A549 (cell line): ENCODE measurements around the gene FAM120C. TPM values are rescaled to one million over a fixed set of nuclear protein-coding genes. Genes with fewer than 3 reads are reported as not detected.

Experiments
- ATAC-seq, 2 experiments: fragments of 200-7000 bp in 1 of 2; fragments of >200 bp in 1 of 2; cut with Nextera tagmentation in 1 of 2; cut with Tn5 transposase in 1 of 2; 3 replicates each; pipeline versions ENCODE4 v1.8.0 to v1.9.1; 2018 to 2020; ENCODE audit warnings: mild to moderate bottlenecking in 1 of 2, moderate library complexity in 1 of 2
- CTCF ChIA-PET: fragments of 300-600 bp; sonication (Branson Sonifier 250); formaldehyde crosslinking; extraction: SDS; loops from one replicate; lab custom pipeline; 2021; ENCODE audit warnings: antibody characterized with exemption, inconsistent platforms; lab: Yijun Ruan, JAX
- POLR2A ChIA-PET: fragments of 350-600 bp; formaldehyde crosslinking; extraction: SDS; loops from one replicate; lab custom pipeline; 2021; ENCODE audit warnings: antibody characterized with exemption, inconsistent platforms; lab: Yijun Ruan, JAX
- DNase-seq, 2 experiments: peaks; one replicate each; pipeline versions ENCODE4 v3.0.0 to v3.0.0-alpha.2; 2011 to 2016; ENCODE audit warnings: low read depth in 1 of 2, low spot score in 1 of 2
- FAIRE-seq: peaks from 2 replicates; lab custom pipeline; 2011; peaks lifted over from hg19 to GRCh38; lab: Jason Lieb, UNC
- H3K27ac ChIP-seq, 2 experiments: fragments of >200 bp; sonication (Bioruptor Twin); formaldehyde crosslinking; 3 replicates each; pipeline ENCODE4 v1.5.1; 2016 to 2017
- H3K4me1 ChIP-seq: fragments of >200 bp; sonication (Bioruptor Twin); formaldehyde crosslinking; 3 replicates; pipeline ENCODE4 v1.6.1; 2016
- H3K4me2 ChIP-seq: fragments of >200 bp; sonication (Bioruptor Twin); formaldehyde crosslinking; 3 replicates; pipeline ENCODE4 v1.6.1; 2016
- H3K4me3 ChIP-seq: fragments of >200 bp; sonication (Bioruptor Twin); formaldehyde crosslinking; 3 replicates; pipeline ENCODE4 v1.5.1; 2016
- H3K9me3 ChIP-seq: fragments of >200 bp; sonication (Bioruptor Twin); formaldehyde crosslinking; 3 replicates; pipeline ENCODE4 v1.6.1; 2016
- ATOH8 ChIP-seq: fragments of 250-450 bp; sonication (Bioruptor Pico); IDR thresholded peaks from 2 replicates; pipeline ENCODE4 v1.5.0; 2020; ENCODE audit warnings: low read depth, mild to moderate bottlenecking, moderate library complexity
- CBX2 ChIP-seq: fragments of 200-600 bp; sonication (generic); IDR thresholded peaks from 2 replicates; pipeline ENCODE4 v1.6.1; 2016; ENCODE audit warnings: low read depth, mild to moderate bottlenecking, borderline replicate concordance
- CHD2 ChIP-seq: fragments of 150-350 bp; IDR thresholded peaks from 2 replicates; pipeline ENCODE4 v1.6.1; 2014; ENCODE audit warnings: low read length; ENCODE audit not compliant: partially characterized antibody
- EHF ChIP-seq: fragments of 250-450 bp; sonication (Bioruptor Pico); IDR thresholded peaks from 2 replicates; pipeline ENCODE4 v1.5.0; 2020; ENCODE audit warnings: mild to moderate bottlenecking
- FOSB ChIP-seq: fragments of 250-450 bp; sonication (Bioruptor Pico); IDR thresholded peaks from 2 replicates; pipeline ENCODE4 v1.5.0; 2020; ENCODE audit warnings: mild to moderate bottlenecking, moderate library complexity
- FOSL2 ChIP-seq, 2 experiments: fragments of 450-650 bp in 1 of 2; fragments of >200 bp in 1 of 2; sonication (Bioruptor Twin) in 1 of 2; formaldehyde crosslinking; IDR thresholded peaks; 2 replicates each; pipeline versions ENCODE4 v1.5.0 to v1.6.1; 2016 to 2020; ENCODE audit warnings: mild to moderate bottlenecking in 1 of 2, moderate library complexity in 1 of 2
- HEYL ChIP-seq: fragments of 250-450 bp; sonication (Bioruptor Pico); IDR thresholded peaks from 2 replicates; pipeline ENCODE4 v1.8.0; 2021; ENCODE audit warnings: mild to moderate bottlenecking, moderate library complexity
- HMGXB4 ChIP-seq: fragments of 250-450 bp; sonication (Bioruptor Pico); IDR thresholded peaks from 2 replicates; pipeline ENCODE4 v1.5.0; 2021; ENCODE audit warnings: mild to moderate bottlenecking, moderate library complexity, borderline replicate concordance
- HOXA7 ChIP-seq: fragments of 250-450 bp; sonication (Bioruptor Pico); IDR thresholded peaks from 2 replicates; pipeline ENCODE4 v1.5.0; 2020; ENCODE audit warnings: mild to moderate bottlenecking, moderate library complexity
- JUNB ChIP-seq: fragments of >200 bp; sonication (Bioruptor Twin); formaldehyde crosslinking; IDR thresholded peaks from 2 replicates; pipeline ENCODE4 v1.6.1; 2016
- KDM1A ChIP-seq: fragments of 200-600 bp; sonication (generic); IDR thresholded peaks from 2 replicates; pipeline ENCODE4 v1.6.1; 2016; ENCODE audit warnings: low read depth, mild to moderate bottlenecking
- MAZ ChIP-seq: fragments of 150-350 bp; IDR thresholded peaks from 2 replicates; pipeline ENCODE4 v1.6.1; 2014; ENCODE audit warnings: antibody characterized with exemption, low read depth, low read length, borderline replicate concordance
- MYC ChIP-seq: IDR thresholded peaks from 2 replicates; pipeline ENCODE4 v1.6.1; 2012; ENCODE audit warnings: mild to moderate bottlenecking, inconsistent platforms, low read length, improper control_type of control experiment, borderline replicate concordance
- NPAS2 ChIP-seq: fragments of 250-450 bp; sonication (Bioruptor Pico); IDR thresholded peaks from 2 replicates; pipeline ENCODE4 v1.8.0; 2022; ENCODE audit warnings: mild to moderate bottlenecking, moderate library complexity, borderline replicate concordance
- RAD21 ChIP-seq, 2 experiments: fragments of >200 bp in 1 of 2; sonication (Bioruptor Twin) in 1 of 2; formaldehyde crosslinking in 1 of 2; IDR thresholded peaks in 1 of 2; conservative IDR thresholded peaks in 1 of 2; 2 replicates in 1 of 2; 3 replicates in 1 of 2; pipeline ENCODE4 v1.6.1; 2012 to 2018; ENCODE audit warnings: inconsistent platforms in 1 of 2
- RARB ChIP-seq: fragments of 250-450 bp; sonication (Bioruptor Pico); IDR thresholded peaks from 2 replicates; pipeline ENCODE4 v1.8.0; 2021; ENCODE audit warnings: mild to moderate bottlenecking, moderate library complexity
- RFX5 ChIP-seq: fragments of 450-650 bp; IDR thresholded peaks from 2 replicates; pipeline ENCODE4 v1.7.1; 2014; ENCODE audit warnings: antibody characterized with exemption, mild to moderate bottlenecking, moderate library complexity
- RNF2 ChIP-seq: fragments of 200-600 bp; sonication (generic); IDR thresholded peaks from 2 replicates; pipeline ENCODE4 v1.6.1; 2016; ENCODE audit warnings: low read depth, mild to moderate bottlenecking, antibody characterized with exemption, moderate library complexity, borderline replicate concordance
- SMC3 ChIP-seq: fragments of >200 bp; sonication (Bioruptor Twin); formaldehyde crosslinking; IDR thresholded peaks from 3 replicates; pipeline ENCODE4 v1.6.1; 2018; ENCODE audit warnings: inconsistent platforms
- SREBF2 ChIP-seq: fragments of 450-650 bp; IDR thresholded peaks from 2 replicates; pipeline ENCODE4 v1.6.1; 2014; ENCODE audit warnings: mild to moderate bottlenecking, moderate library complexity
- TP53 ChIP-seq: fragments of 250-450 bp; sonication (Bioruptor Pico); IDR thresholded peaks from 2 replicates; pipeline ENCODE4 v1.5.0; 2021; ENCODE audit warnings: mild to moderate bottlenecking, moderate library complexity
- ZNF302 ChIP-seq: fragments of 250-450 bp; sonication (Bioruptor Pico); IDR thresholded peaks from 2 replicates; pipeline ENCODE4 v1.9.0; 2021; ENCODE audit warnings: inconsistent platforms, mild to moderate bottlenecking, moderate library complexity
- WGBS: methylation state at CpG from one replicate; pipeline ENCODE4 v1.1.6; 2017; ENCODE audit errors: missing lambda C conversion rate; 5-methylcytosine and 5-hydroxymethylcytosine counted together
- polyA plus RNA-seq, 4 experiments: library from polyadenylated mRNA; depleted of rRNA in 3 of 4; stranded (reverse); fragments of >200 nt; fragmentation: RNase III in 1 of 4; extraction: RNeasy Plus Mini Kit Qiagen cat#74134 plus additional on column Dnase treatment in 1 of 4; gene quantifications; 2 replicates in 3 of 4; 3 replicates in 1 of 4; pipeline ENCODE4 v1.2.3, GENCODE V29; 2011 to 2017
- TF ChIP-seq, protein P1 (sequence below): IDR thresholded peaks from 2 replicates; pipeline ENCODE4 v1.6.1; 2012
- TF ChIP-seq, protein P2 (sequence below): fragments of 200-600 bp; sonication (generic); IDR thresholded peaks from 2 replicates; pipeline ENCODE4 v1.6.1; 2016; ENCODE audit warnings: antibody characterized with exemption, mild to moderate bottlenecking, moderate library complexity
- TF ChIP-seq, protein P3 (sequence below): fragments of >200 bp; sonication (Bioruptor Twin); formaldehyde crosslinking; IDR thresholded peaks from 3 replicates; pipeline ENCODE4 v1.5.1; 2016
- TF ChIP-seq, protein P4 (sequence below): fragments of 450-650 bp; IDR thresholded peaks from 2 replicates; pipeline ENCODE4 v1.6.1; 2014; ENCODE audit warnings: antibody characterized with exemption
- TF ChIP-seq, protein P5 (sequence below): IDR thresholded peaks from 2 replicates; pipeline ENCODE4 v1.6.1; 2012; ENCODE audit warnings: low read depth, borderline replicate concordance

FAM120C gene
- polyA plus RNA-seq, 2 of the 4 experiments (the other 2 are of a cell fraction): 6.0 to 7.7 TPM

DNA sequence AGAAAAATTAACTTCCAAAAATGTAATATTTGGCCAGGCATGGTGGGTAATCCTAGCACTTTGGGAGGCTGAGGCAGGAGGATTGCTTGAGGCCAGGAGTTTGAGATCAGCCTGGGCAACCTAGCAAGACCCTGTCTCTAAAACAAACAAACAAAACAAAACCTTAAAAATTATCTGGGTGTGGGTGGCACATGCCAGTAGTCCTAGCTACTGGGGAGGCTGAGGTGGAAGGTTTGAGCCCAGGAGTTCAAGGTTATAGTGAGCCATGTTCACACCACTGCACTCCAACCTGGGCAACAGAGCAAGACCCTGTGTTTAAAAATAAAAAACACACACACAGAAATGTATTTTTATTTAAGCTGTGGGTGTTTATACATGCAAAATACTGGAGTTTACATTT, 12.0 kb downstream of the FAM120C start:
- DNase-seq (no peak), FAIRE-seq (no peak), ATAC-seq (no peak)
- Histone ChIP-seq H3K27ac (no peak overlapping the region), H3K4me1 (no peaks in the 10 kb centered on the region), H3K4me3 (no peak overlapping the region), H3K4me2 (no peak overlapping the region), H3K9me3 (no peaks in the 10 kb centered on the region)
- CTCF ChIA-PET: no interaction called here
- no peak for TF ChIP-seq CHD2
- no peak for TF ChIP-seq HEYL (CRISPR knock-in tag)
- no peak for TF ChIP-seq RAD21 (conservative IDR thresholded peaks at IDR 0.05 in 1 of 2, IDR thresholded peaks at IDR 0.05 in 1 of 2)
- no peak for TF ChIP-seq MYC
- TF ChIP-seq, protein P1, sequence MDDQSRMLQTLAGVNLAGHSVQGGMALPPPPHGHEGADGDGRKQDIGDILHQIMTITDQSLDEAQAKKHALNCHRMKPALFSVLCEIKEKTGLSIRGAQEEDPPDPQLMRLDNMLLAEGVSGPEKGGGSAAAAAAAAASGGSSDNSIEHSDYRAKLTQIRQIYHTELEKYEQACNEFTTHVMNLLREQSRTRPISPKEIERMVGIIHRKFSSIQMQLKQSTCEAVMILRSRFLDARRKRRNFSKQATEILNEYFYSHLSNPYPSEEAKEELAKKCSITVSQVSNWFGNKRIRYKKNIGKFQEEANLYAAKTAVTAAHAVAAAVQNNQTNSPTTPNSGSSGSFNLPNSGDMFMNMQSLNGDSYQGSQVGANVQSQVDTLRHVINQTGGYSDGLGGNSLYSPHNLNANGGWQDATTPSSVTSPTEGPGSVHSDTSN: no peak
- TF ChIP-seq MAZ: no peak
- no peak for TF ChIP-seq ATOH8 (CRISPR knock-in tag)
- TF ChIP-seq HMGXB4 (CRISPR knock-in tag): no peak
- TF ChIP-seq SREBF2: no peak
- no peak for TF ChIP-seq RNF2
- TF ChIP-seq CBX2: no peak
- TF ChIP-seq EHF: no peak
- TF ChIP-seq JUNB: no peak
- TF ChIP-seq RFX5: no peak
- TF ChIP-seq NPAS2 (CRISPR knock-in tag): no peak
- TF ChIP-seq KDM1A: no peak
- TF ChIP-seq FOSL2 (IDR thresholded peaks at IDR 0.05): no peak
- TF ChIP-seq FOSL2 (CRISPR knock-in tag; IDR thresholded peaks at IDR 0.05): no peak
- TF ChIP-seq, protein P2, sequence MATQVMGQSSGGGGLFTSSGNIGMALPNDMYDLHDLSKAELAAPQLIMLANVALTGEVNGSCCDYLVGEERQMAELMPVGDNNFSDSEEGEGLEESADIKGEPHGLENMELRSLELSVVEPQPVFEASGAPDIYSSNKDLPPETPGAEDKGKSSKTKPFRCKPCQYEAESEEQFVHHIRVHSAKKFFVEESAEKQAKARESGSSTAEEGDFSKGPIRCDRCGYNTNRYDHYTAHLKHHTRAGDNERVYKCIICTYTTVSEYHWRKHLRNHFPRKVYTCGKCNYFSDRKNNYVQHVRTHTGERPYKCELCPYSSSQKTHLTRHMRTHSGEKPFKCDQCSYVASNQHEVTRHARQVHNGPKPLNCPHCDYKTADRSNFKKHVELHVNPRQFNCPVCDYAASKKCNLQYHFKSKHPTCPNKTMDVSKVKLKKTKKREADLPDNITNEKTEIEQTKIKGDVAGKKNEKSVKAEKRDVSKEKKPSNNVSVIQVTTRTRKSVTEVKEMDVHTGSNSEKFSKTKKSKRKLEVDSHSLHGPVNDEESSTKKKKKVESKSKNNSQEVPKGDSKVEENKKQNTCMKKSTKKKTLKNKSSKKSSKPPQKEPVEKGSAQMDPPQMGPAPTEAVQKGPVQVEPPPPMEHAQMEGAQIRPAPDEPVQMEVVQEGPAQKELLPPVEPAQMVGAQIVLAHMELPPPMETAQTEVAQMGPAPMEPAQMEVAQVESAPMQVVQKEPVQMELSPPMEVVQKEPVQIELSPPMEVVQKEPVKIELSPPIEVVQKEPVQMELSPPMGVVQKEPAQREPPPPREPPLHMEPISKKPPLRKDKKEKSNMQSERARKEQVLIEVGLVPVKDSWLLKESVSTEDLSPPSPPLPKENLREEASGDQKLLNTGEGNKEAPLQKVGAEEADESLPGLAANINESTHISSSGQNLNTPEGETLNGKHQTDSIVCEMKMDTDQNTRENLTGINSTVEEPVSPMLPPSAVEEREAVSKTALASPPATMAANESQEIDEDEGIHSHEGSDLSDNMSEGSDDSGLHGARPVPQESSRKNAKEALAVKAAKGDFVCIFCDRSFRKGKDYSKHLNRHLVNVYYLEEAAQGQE: no peak
- no peak for TF ChIP-seq SMC3
- POLR2A ChIA-PET: interaction anchor here (0.6 kb wide), 1 partner anchor 12 kb away, joined by 4 read pairs; the partner anchor contains the start of gene FAM120C

DNA sequence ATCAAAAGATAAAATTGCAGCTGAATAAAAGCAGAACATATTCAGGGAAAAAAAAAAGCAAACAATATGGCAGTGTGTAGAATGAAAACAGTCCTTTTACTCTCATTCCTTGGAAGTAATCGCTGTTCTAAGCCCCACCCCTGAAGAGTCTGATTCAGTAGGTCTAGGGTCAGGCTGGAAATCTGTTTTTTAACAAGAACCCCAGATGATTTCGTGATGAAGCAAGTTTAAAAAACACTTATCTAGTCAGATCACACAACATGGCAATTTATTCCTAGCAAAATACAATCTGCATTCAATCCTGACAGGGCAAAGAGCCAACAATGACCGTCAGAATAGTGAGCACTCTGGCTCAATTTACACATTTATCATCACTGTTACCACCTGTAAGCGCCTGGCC, 16.1 kb downstream of the FAM120C start:
- no peak overlapping the region for H3K4me2 ChIP-seq
- H3K27ac ChIP-seq: no peak overlapping the region
- no peak for TF ChIP-seq FOSB (CRISPR knock-in tag)
- TF ChIP-seq, protein P3, sequence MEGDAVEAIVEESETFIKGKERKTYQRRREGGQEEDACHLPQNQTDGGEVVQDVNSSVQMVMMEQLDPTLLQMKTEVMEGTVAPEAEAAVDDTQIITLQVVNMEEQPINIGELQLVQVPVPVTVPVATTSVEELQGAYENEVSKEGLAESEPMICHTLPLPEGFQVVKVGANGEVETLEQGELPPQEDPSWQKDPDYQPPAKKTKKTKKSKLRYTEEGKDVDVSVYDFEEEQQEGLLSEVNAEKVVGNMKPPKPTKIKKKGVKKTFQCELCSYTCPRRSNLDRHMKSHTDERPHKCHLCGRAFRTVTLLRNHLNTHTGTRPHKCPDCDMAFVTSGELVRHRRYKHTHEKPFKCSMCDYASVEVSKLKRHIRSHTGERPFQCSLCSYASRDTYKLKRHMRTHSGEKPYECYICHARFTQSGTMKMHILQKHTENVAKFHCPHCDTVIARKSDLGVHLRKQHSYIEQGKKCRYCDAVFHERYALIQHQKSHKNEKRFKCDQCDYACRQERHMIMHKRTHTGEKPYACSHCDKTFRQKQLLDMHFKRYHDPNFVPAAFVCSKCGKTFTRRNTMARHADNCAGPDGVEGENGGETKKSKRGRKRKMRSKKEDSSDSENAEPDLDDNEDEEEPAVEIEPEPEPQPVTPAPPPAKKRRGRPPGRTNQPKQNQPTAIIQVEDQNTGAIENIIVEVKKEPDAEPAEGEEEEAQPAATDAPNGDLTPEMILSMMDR: no peak
- TF ChIP-seq EHF: no peak
- TF ChIP-seq, protein P4, sequence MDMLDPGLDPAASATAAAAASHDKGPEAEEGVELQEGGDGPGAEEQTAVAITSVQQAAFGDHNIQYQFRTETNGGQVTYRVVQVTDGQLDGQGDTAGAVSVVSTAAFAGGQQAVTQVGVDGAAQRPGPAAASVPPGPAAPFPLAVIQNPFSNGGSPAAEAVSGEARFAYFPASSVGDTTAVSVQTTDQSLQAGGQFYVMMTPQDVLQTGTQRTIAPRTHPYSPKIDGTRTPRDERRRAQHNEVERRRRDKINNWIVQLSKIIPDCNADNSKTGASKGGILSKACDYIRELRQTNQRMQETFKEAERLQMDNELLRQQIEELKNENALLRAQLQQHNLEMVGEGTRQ: no peak
- TF ChIP-seq, protein P5, sequence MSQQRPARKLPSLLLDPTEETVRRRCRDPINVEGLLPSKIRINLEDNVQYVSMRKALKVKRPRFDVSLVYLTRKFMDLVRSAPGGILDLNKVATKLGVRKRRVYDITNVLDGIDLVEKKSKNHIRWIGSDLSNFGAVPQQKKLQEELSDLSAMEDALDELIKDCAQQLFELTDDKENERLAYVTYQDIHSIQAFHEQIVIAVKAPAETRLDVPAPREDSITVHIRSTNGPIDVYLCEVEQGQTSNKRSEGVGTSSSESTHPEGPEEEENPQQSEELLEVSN: no peak
- TF ChIP-seq ZNF302: no peak
- no peak for TF ChIP-seq RARB (CRISPR knock-in tag)
- TF ChIP-seq CHD2: no peak
- TF ChIP-seq CBX2: no peak
- TF ChIP-seq HOXA7 (CRISPR knock-in tag): no peak
- no peak for TF ChIP-seq RFX5
- no peak for TF ChIP-seq TP53
- no peaks in the 10 kb centered on the region for H3K4me1 ChIP-seq
- no peak for FAIRE-seq
- H3K9me3 ChIP-seq: no peaks in the 10 kb centered on the region
- no peak for DNase-seq
- ATAC-seq: no peak
- ChIA-PET POLR2A (no interaction called here), CTCF (no interaction called here)
- no peak overlapping the region for H3K4me3 ChIP-seq
- WGBS: 51% methylated on average over 4 of the region's 4 CpGs
